NT2/D1 (cell line): ENCODE results near the gene HOXA11.

Experiments used
- SUZ12 ChIP-seq: IDR thresholded peaks from 2 replicates; pipeline ENCODE4 v1.6.1; 2011; ENCODE audit not compliant: insufficient read length, insufficient read depth; ENCODE audit errors: extremely low read depth
- YY1 ChIP-seq: IDR thresholded peaks from 2 replicates; pipeline ENCODE4 v1.6.1; 2011; ENCODE audit not compliant: insufficient read length, insufficient read depth
- ZNF274 ChIP-seq: IDR thresholded peaks from 2 replicates; pipeline ENCODE4 v1.6.1; 2011; ENCODE audit warnings: mild to moderate bottlenecking, low read depth, low read length

DNA sequence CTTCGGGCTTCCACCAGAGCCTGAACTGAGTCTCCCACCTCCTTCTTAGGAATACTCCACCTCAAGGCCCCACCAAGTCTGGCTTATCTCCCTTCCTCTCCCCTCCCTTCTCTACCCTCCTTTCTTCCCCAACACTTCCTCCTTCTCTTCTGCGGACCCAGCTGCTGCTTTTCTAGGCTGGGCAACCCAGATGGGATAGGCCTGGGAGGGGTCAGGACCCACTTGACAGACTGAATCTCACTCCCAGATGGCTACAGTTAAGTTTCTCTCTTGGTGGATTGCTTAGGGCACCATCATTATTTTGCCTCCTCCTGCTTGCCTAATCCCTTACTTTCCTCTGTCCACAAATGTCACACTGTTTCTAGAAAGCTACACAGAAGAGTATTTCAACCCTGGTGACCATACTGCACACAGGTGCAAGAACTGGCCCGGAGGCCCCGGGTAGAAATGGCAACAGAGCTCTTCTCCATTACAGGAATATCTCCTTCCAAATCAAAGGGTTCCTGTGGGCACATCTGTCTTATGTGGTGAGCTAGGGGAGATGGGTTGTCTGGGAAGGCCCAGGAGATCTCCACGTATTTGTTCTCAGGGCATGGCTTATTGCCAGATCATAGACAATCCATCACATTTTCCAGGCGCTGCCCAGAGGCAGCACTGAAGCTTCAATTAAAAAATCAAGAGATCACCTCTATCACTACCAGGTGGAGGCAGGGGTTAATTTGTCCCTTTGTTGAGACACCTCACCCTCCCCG is 5.1 kb upstream of the HOXA11 start:
- TF ChIP-seq YY1 (no peak), ZNF274 (no peak), SUZ12 (peak; percentile 46)
